Calu3 (cell line): ENCODE data around the gene NOVA2. TPM values are rescaled to one million over a fixed set of nuclear protein-coding genes. Genes with fewer than 3 reads are reported as not detected.
A peak's percentile ranks its signal among the peaks of the same experiment; 100 is the strongest.

Source experiments
- BruUV-seq: library from RNA; stranded (reverse); fragments of 400-500 nt; replicated peaks from 2 replicates; lab custom pipeline; 2021; lab: Mats Ljungman, UMichigan
- CTCF ChIA-PET: fragments of 300-600 bp; sonication (Branson Sonifier 250); formaldehyde crosslinking; loops from one replicate; lab custom pipeline; 2022; ENCODE audit warnings: antibody characterized with exemption; lab: Charles Lee
- DNase-seq: peaks from one replicate; pipeline ENCODE4 v3.0.0; 2022
- H3K27ac Mint-ChIP-seq: one replicate; pipeline ENCODE4 v1.8.0; 2022; ENCODE audit warnings: mixed read lengths; ENCODE audit not compliant: unreplicated experiment
- H3K27me3 Mint-ChIP-seq: one replicate; pipeline ENCODE4 v1.8.0; 2022; ENCODE audit warnings: mixed read lengths; ENCODE audit not compliant: unreplicated experiment
- H3K36me3 Mint-ChIP-seq: one replicate; pipeline ENCODE4 v1.8.0; 2022; ENCODE audit warnings: mild to moderate bottlenecking, moderate library complexity, mixed read lengths; ENCODE audit not compliant: insufficient read depth, unreplicated experiment
- H3K4me1 Mint-ChIP-seq: one replicate; pipeline ENCODE4 v1.8.0; 2022; ENCODE audit warnings: mild to moderate bottlenecking, low read depth, mixed read lengths; ENCODE audit not compliant: unreplicated experiment
- H3K4me3 Mint-ChIP-seq: one replicate; pipeline ENCODE4 v1.8.0; 2022; ENCODE audit warnings: mild to moderate bottlenecking, low read depth, moderate library complexity, mixed read lengths; ENCODE audit not compliant: unreplicated experiment
- H3K9me3 Mint-ChIP-seq: one replicate; pipeline ENCODE4 v1.8.0; 2022; ENCODE audit warnings: low read depth, mixed read lengths; ENCODE audit not compliant: unreplicated experiment
- intact Hi-C: fragments of 100-400 bp; cut with micrococcal nuclease; formaldehyde crosslinking; loops from one replicate; pipeline ENCODE4 v1.10.0; 2022; ENCODE audit not compliant: unreplicated experiment
- total RNA-seq: library from RNA; stranded (reverse); gene quantifications from 2 replicates; pipeline ENCODE4 v1.2.3, GENCODE V29; 2022
- TF ChIP-seq, protein P1 (sequence below): fragments of 200-600 bp; IDR thresholded peaks from one replicate; pipeline ENCODE4 v1.8.0; 2022; ENCODE audit warnings: antibody characterized with exemption; ENCODE audit not compliant: unreplicated experiment

Gene NOVA2
- total RNA-seq, 1 experiment from 2014 or later = not detected

DNA sequence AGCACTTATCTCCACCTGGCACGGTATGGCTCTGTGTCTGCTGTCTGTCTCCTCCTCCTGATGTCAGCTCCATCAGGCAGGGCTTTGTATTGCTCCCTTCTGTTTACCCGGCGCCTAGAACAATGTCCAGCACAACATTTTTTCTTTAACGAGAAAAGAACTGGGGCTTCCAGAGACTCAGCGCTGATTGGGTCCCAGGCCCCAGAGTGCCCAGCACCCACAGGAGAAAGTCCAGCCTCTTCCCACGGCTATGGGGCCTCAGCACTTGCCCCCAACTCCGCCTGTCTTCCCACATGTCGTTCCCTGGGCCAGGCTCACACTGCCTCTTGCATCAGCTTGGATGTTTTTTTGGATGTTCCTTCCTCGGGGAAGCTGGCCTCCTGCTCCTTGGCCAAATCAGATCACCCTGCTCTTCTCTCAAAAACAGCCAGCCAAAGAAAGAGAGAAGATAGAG lies 78.1 kb downstream of the NOVA2 start:
- no peaks in the 10 kb centered on the region for H3K9me3 Mint-ChIP-seq
- H3K27me3 Mint-ChIP-seq = no peaks in the 10 kb centered on the region
- H3K36me3 Mint-ChIP-seq = peaks cover 20% of the 10 kb centered on the region
- H3K4me3 Mint-ChIP-seq = no peak overlapping the region
- CTCF ChIA-PET = interaction anchor here (1.1 kb wide), 1 partner anchor 32 kb away, joined by 3 read pairs; the partner anchor contains the start of gene FOXA3
- DNase-seq = no peak
- H3K27ac Mint-ChIP-seq = no peak overlapping the region
- H3K4me1 Mint-ChIP-seq = no peaks in the 10 kb centered on the region
- intact Hi-C loops = no loop called here
- TF ChIP-seq, protein P1, sequence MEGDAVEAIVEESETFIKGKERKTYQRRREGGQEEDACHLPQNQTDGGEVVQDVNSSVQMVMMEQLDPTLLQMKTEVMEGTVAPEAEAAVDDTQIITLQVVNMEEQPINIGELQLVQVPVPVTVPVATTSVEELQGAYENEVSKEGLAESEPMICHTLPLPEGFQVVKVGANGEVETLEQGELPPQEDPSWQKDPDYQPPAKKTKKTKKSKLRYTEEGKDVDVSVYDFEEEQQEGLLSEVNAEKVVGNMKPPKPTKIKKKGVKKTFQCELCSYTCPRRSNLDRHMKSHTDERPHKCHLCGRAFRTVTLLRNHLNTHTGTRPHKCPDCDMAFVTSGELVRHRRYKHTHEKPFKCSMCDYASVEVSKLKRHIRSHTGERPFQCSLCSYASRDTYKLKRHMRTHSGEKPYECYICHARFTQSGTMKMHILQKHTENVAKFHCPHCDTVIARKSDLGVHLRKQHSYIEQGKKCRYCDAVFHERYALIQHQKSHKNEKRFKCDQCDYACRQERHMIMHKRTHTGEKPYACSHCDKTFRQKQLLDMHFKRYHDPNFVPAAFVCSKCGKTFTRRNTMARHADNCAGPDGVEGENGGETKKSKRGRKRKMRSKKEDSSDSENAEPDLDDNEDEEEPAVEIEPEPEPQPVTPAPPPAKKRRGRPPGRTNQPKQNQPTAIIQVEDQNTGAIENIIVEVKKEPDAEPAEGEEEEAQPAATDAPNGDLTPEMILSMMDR = no peak
- no TSS peak for BruUV-seq

DNA sequence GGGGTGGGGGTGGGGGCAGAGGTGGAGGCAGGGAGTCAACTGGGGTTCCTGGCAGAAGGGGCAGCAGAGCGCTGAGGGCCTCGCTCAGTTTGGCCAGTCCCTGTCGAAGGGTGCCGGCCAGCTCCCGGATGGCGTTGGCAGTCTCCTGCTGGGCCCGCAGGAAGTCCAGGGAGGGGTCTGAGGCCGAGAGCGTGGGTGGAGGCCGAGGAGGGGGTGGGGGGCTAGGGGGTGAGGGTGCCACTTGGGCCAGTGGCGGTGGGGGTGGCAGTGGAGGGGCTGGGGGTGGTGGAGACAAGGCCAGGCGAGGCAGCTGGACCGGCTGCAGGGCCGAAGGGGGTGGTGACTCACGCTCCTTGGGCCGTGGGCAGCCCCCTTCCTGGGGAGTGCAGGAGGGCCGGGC lies 82.8 kb downstream of the NOVA2 start:
- Mint-ChIP-seq H3K4me1 (no peaks in the 10 kb centered on the region), H3K36me3 (peaks cover 28% of the 10 kb centered on the region), H3K27ac (no peak overlapping the region), H3K9me3 (no peaks in the 10 kb centered on the region), H3K27me3 (no peaks in the 10 kb centered on the region), H3K4me3 (no peak overlapping the region)
- no peak for DNase-seq
- BruUV-seq = no TSS peak
- intact Hi-C loops = no loop called here
- TF ChIP-seq, protein P1 = no peak
- CTCF ChIA-PET = no interaction called here

DNA sequence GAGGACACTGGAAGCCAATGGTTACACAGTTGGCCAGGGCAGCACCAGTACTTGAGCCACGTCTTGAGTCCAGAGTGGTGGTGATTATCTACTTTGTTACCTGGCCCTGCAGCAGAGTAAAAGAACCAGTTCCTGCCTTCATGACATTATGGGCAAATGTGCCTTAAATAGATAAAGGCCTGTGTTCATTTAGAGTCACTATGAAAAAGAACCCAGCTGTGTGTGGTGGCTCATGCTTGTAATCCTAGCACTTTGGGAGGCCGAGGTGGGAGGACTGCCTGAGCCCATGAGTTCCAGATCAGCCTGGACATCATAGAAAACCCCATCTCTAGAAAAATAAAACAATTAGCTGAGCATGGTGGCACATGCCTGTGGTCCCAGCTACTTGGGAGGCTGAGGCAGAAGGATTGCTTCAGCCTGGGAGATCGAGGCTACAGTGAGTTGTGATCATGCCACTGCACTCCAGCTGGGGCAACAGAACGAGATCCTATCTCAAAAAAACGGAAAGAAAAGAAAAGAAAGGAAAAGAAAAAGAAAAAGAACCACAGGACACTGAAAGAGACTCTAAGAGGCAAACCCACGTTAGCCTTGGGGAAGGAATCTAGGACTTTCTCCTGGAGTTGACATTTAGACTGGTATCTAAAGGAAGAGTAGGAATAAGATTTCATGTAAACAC lies 84.3 kb downstream of the NOVA2 start:
- no peak for DNase-seq
- Mint-ChIP-seq H3K36me3 (peaks cover 30% of the 10 kb centered on the region), H3K9me3 (no peaks in the 10 kb centered on the region), H3K4me1 (no peaks in the 10 kb centered on the region), H3K27ac (no peak overlapping the region), H3K27me3 (no peaks in the 10 kb centered on the region), H3K4me3 (no peak overlapping the region)
- intact Hi-C loops = no loop called here
- CTCF ChIA-PET = no interaction called here
- TF ChIP-seq, protein P1 = no peak
- no TSS peak for BruUV-seq

DNA sequence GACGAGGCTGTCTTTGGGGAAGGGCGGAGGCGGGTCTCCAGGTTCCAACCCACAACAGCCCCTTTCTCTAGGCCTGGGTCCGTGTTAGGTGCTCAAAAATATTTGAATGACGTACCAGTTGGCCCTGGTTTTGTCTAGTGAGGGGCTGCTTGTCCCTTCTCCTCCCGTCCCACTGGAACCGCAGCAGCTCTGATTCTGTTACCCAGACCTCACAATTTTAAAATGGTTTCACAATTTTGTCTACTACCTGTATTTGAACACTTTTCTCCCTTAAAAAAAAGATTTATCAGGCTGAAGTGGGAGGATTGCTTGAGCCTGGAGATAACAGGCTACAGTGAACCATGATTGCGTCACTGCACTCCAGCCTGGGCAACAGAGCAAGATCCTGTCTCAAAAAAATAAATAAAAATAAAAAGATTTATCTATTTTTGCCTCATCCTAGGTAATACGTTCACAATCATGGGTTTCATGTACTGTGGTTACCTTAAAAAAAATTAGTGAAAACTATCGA lies 86.4 kb downstream of the NOVA2 start:
- BruUV-seq = no TSS peak
- CTCF ChIA-PET = no interaction called here
- Mint-ChIP-seq H3K36me3 (peaks cover 47% of the 10 kb centered on the region), H3K4me3 (peak overlapping the region; percentile 82), H3K9me3 (no peaks in the 10 kb centered on the region), H3K27ac (peak overlapping the region; percentile 71), H3K4me1 (peaks cover 9% of the 10 kb centered on the region), H3K27me3 (no peaks in the 10 kb centered on the region)
- intact Hi-C loops = no loop called here
- DNase-seq = no peak
- TF ChIP-seq, protein P1 = no peak
